ENCODE data around the gene TUT4.

DNA sequence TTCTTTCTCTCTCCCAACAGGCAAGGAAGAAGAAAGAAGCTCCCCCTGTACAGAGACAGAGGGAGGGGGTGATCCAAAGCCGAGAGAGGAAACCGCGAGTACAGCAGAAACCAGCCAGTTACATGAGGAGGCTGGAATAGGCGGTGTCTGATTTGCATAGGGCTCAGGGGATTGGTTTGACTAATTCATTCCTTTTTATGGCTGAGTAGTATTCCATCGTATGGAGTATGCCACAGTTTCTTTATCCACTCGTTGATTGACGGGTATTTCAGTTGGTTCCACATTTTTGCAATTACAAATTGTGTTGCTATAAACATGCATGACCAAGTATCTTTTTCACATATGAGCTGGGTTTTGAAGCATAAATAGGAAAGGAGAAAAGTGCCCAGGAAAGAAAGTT lies 45.8 kb upstream of the TUT4 start:
- TF ChIP-seq POLR2AphosphoS5 (IDR thresholded peaks at IDR 0.05; ENCODE audit: low read depth, low read length) (no peak), SIN3A (IDR thresholded peaks at IDR 0.05; ENCODE audit: borderline replicate concordance, insufficient read depth, low read depth, low read length) (no peak), REST (IDR thresholded peaks at IDR 0.05; ENCODE audit: insufficient read depth in 1 of 2, low read depth in 2 of 2, low read length in 1 of 2) (no peak)
- TF ChIP-seq, protein P1, sequence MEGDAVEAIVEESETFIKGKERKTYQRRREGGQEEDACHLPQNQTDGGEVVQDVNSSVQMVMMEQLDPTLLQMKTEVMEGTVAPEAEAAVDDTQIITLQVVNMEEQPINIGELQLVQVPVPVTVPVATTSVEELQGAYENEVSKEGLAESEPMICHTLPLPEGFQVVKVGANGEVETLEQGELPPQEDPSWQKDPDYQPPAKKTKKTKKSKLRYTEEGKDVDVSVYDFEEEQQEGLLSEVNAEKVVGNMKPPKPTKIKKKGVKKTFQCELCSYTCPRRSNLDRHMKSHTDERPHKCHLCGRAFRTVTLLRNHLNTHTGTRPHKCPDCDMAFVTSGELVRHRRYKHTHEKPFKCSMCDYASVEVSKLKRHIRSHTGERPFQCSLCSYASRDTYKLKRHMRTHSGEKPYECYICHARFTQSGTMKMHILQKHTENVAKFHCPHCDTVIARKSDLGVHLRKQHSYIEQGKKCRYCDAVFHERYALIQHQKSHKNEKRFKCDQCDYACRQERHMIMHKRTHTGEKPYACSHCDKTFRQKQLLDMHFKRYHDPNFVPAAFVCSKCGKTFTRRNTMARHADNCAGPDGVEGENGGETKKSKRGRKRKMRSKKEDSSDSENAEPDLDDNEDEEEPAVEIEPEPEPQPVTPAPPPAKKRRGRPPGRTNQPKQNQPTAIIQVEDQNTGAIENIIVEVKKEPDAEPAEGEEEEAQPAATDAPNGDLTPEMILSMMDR (IDR thresholded peaks at IDR 0.05) = no peak

All from Panc1 (cell line).